HepG2 (cell line): ENCODE measurements around the gene FRMD8. TPM values are rescaled to one million over a fixed set of nuclear protein-coding genes. Genes with fewer than 3 reads are reported as not detected.

Experiments
- ATAC-seq: fragments of 200-7000 bp; cut with Tn5 transposase; 3 replicates; pipeline ENCODE4 v1.9.1; 2020; ENCODE audit warnings: mild to moderate bottlenecking, moderate library complexity
- BruUV-seq: library from RNA; stranded (reverse); fragments of 400-500 nt; replicated peaks from 2 replicates; lab custom pipeline; 2021; lab: Mats Ljungman, UMichigan
- CTCF ChIA-PET: fragments of 300-600 bp; formaldehyde crosslinking; extraction: SDS; loops from one replicate; lab custom pipeline; 2021; ENCODE audit warnings: low total read pairs, inconsistent platforms, low intra/inter-chr PET ratio; lab: Yijun Ruan, JAX
- POLR2A ChIA-PET: fragments of 350-600 bp; sonication (Branson Sonifier 250); formaldehyde crosslinking; loops from one replicate; lab custom pipeline; 2020; ENCODE audit warnings: antibody characterized with exemption, inconsistent platforms; lab: Yijun Ruan, JAX
- DNase-seq: peaks from one replicate; pipeline ENCODE4 v3.0.0-alpha.2; 2015; ENCODE audit warnings: low spot score
- FAIRE-seq: peaks from 3 replicates; lab custom pipeline; 2011; peaks lifted over from hg19 to GRCh38; lab: Jason Lieb, UNC
- H2AFZ ChIP-seq: one replicate; pipeline ENCODE4 v1.6.1; 2011; ENCODE audit warnings: low read length, inconsistent platforms
- H3K27ac ChIP-seq: fragments of 300-600 bp; 3 replicates; pipeline ENCODE4 v1.8.0; 2011; ENCODE audit warnings: mixed run types, mild to moderate bottlenecking, mixed read lengths, low read length, inconsistent platforms; ENCODE audit not compliant: insufficient read depth; ENCODE audit errors: extremely low read length
- H3K27me3 ChIP-seq, 2 experiments: fragments of 200-600 bp in 1 of 2; 2 replicates in 1 of 2; 3 replicates in 1 of 2; pipeline versions ENCODE4 v1.6.0 to v1.8.0; 2011; ENCODE audit warnings: low read length in 2 of 2, mild to moderate bottlenecking in 2 of 2, moderate library complexity in 2 of 2, inconsistent platforms in 1 of 2; ENCODE audit not compliant: insufficient read depth in 2 of 2, control insufficient read depth in 1 of 2
- H3K36me3 ChIP-seq, 2 experiments: fragments of 200-600 bp in 1 of 2; replicated peaks in 1 of 2; 2 replicates in 1 of 2; 3 replicates in 1 of 2; pipeline versions ENCODE4 v1.5.1 to v1.8.0; 2011; ENCODE audit warnings: low read length in 2 of 2, inconsistent platforms in 1 of 2; ENCODE audit not compliant: insufficient read depth in 2 of 2, control insufficient read depth in 1 of 2
- H3K4me1 ChIP-seq: 2 replicates; pipeline ENCODE4 v1.5.1; 2012; ENCODE audit warnings: low read length, inconsistent platforms; ENCODE audit not compliant: insufficient read depth
- H3K4me2 ChIP-seq: 2 replicates; pipeline ENCODE4 v1.6.0; 2011; ENCODE audit warnings: low read depth, low read length, inconsistent platforms
- H3K4me3 ChIP-seq, 3 experiments: fragments of 200-600 bp in 1 of 3; sonication (generic), shearing (Covaris generic) in 1 of 3; replicated peaks in 1 of 3; 2 replicates each; pipeline ENCODE4 v1.5.1; 2011 to 2016; ENCODE audit warnings: low read length in 3 of 3, inconsistent platforms in 2 of 3, low read depth in 2 of 3, mild to moderate bottlenecking in 2 of 3, control low read depth in 1 of 3, mixed read lengths in 1 of 3; ENCODE audit not compliant: insufficient read depth in 1 of 3
- H3K79me2 ChIP-seq: one replicate; pipeline ENCODE4 v1.6.1; 2011; ENCODE audit warnings: low read length, inconsistent platforms; ENCODE audit not compliant: insufficient read depth
- H3K9ac ChIP-seq: 2 replicates; pipeline ENCODE4 v1.6.0; 2011; ENCODE audit warnings: mild to moderate bottlenecking, low read depth, low read length, inconsistent platforms; ENCODE audit not compliant: insufficient read depth
- H3K9me3 ChIP-seq: 2 replicates; pipeline ENCODE4 v1.5.1; 2012; ENCODE audit warnings: mild to moderate bottlenecking, low read length
- H4K20me1 ChIP-seq: 2 replicates; pipeline ENCODE4 v1.6.0; 2011; ENCODE audit warnings: inconsistent platforms, mild to moderate bottlenecking, low read length, moderate library complexity; ENCODE audit not compliant: insufficient read depth
- ADNP ChIP-seq: sonication (generic); formaldehyde crosslinking; IDR thresholded peaks from 2 replicates; pipeline ENCODE4 v1.4.0; 2020; ENCODE audit warnings: missing genetic modification reagents
- ARNT2 ChIP-seq: sonication (generic); formaldehyde crosslinking; IDR thresholded peaks from 2 replicates; pipeline ENCODE4 v1.8.0; 2022; ENCODE audit warnings: mild to moderate bottlenecking, low read depth, missing genetic modification reagents, moderate library complexity
- CBX1 ChIP-seq: IDR thresholded peaks from one replicate; pipeline ENCODE4 v1.6.1; 2016; ENCODE audit warnings: antibody characterized with exemption, low read depth
- DMAP1 ChIP-seq: IDR thresholded peaks from 2 replicates; pipeline ENCODE4 v1.6.1; 2016
- HMG20B ChIP-seq: conservative IDR thresholded peaks from 2 replicates; pipeline ENCODE4 v1.6.1; 2016; ENCODE audit warnings: missing genetic modification reagents, missing compliant biosample characterization
- HOXA3 ChIP-seq: sonication (generic); formaldehyde crosslinking; IDR thresholded peaks from 2 replicates; pipeline ENCODE4 v1.5.0; 2020; ENCODE audit warnings: missing genetic modification reagents
- KDM2A ChIP-seq: sonication (generic); formaldehyde crosslinking; IDR thresholded peaks from 2 replicates; pipeline ENCODE4 v1.4.0; 2020; ENCODE audit warnings: low read depth, missing genetic modification reagents, borderline replicate concordance
- KLF16 ChIP-seq, 2 experiments: sonication (generic) in 1 of 2; formaldehyde crosslinking in 1 of 2; IDR thresholded peaks; 2 replicates each; pipeline versions ENCODE4 v1.6.1 to v1.8.0; 2016 to 2023; ENCODE audit warnings: missing genetic modification reagents in 2 of 2, missing compliant biosample characterization in 1 of 2
- POLR2AphosphoS5 ChIP-seq: IDR thresholded peaks from 2 replicates; pipeline ENCODE4 v1.6.1; 2012; ENCODE audit warnings: low read depth, low read length
- YEATS4 ChIP-seq: sonication (generic); formaldehyde crosslinking; IDR thresholded peaks from 2 replicates; pipeline ENCODE4 v1.4.0; 2020; ENCODE audit warnings: missing genetic modification reagents, borderline replicate concordance
- ZEB1 ChIP-seq: IDR thresholded peaks from 2 replicates; pipeline ENCODE4 v1.6.1; 2012; ENCODE audit warnings: mild to moderate bottlenecking, low read depth, inconsistent platforms; ENCODE audit not compliant: insufficient replicate concordance
- ZFP82 ChIP-seq: sonication (generic); formaldehyde crosslinking; IDR thresholded peaks from 2 replicates; pipeline ENCODE4 v1.5.1; 2020; ENCODE audit warnings: mild to moderate bottlenecking, missing genetic modification reagents, borderline replicate concordance
- ZNF431 ChIP-seq: sonication (generic); formaldehyde crosslinking; IDR thresholded peaks from 2 replicates; pipeline ENCODE4 v1.9.0; 2022; ENCODE audit warnings: missing genetic modification reagents, low read depth, mild to moderate bottlenecking, borderline replicate concordance
- ZNF460 ChIP-seq: sonication (generic); formaldehyde crosslinking; IDR thresholded peaks from 2 replicates; pipeline ENCODE4 v1.5.1; 2020; ENCODE audit warnings: missing genetic modification reagents, mild to moderate bottlenecking, borderline replicate concordance
- WGBS: methylation state at CpG from one replicate; pipeline ENCODE4 v1.1.6; 2017; ENCODE audit warnings: low lambda C conversion rate; 5-methylcytosine and 5-hydroxymethylcytosine counted together
- in situ Hi-C: cut with HindIII; loops from 2 replicates; pipeline ENCODE4 v1.10.0; 2017; ENCODE audit warnings: low pct_unique_long_range_greater_than_20kb; ENCODE audit not compliant: extremely low pct_ligation_motif_present
- intact Hi-C: fragments of 100-400 bp; cut with micrococcal nuclease; formaldehyde crosslinking; loops from one replicate; pipeline ENCODE4 v1.10.0; 2022; ENCODE audit not compliant: unreplicated experiment
- polyA plus RNA-seq, 8 experiments: library from polyadenylated mRNA; depleted of rRNA in 3 of 8; stranded (reverse) in 7 of 8; unstranded in 1 of 8; fragments of >200 nt; fragmentation: Illumina TruSeq in 4 of 8; extraction: Trizol in 4 of 8; gene quantifications; 2 replicates each; pipeline versions ENCODE4 v1.2.1 to v1.2.3, GENCODE V29; 2011 to 2016; ENCODE audit warnings: low read depth in 4 of 8, missing spikeins in 1 of 8, mixed read lengths in 1 of 8; ENCODE audit not compliant: insufficient read depth in 1 of 8
- total RNA-seq, 5 experiments: library from RNA; depleted of rRNA; stranded (reverse); fragments of >200 nt; fragmentation: Illumina TruSeq; extraction: Trizol; gene quantifications; 2 replicates each; pipeline ENCODE4 v1.2.3, GENCODE V29; 2016; ENCODE audit warnings: low read depth in 1 of 5
- TF ChIP-seq, protein P1 (sequence below): sonication (generic); formaldehyde crosslinking; IDR thresholded peaks from 2 replicates; pipeline ENCODE4 v1.4.0; 2020; ENCODE audit warnings: missing genetic modification reagents
- TF ChIP-seq, protein P2 (sequence below): IDR thresholded peaks from 2 replicates; pipeline ENCODE4 v1.6.1; 2016
- TF ChIP-seq, protein P3 (sequence below): sonication (generic); formaldehyde crosslinking; IDR thresholded peaks from 2 replicates; pipeline ENCODE4 v1.8.1; 2023; ENCODE audit warnings: mild to moderate bottlenecking, missing genetic modification reagents

Gene FRMD8
- total and polyA plus RNA-seq, 2 of the 13 experiments (the other 11 are each of a cell fraction or from before 2014, with no cell fraction given): 5.8 to 20.6 TPM

DNA sequence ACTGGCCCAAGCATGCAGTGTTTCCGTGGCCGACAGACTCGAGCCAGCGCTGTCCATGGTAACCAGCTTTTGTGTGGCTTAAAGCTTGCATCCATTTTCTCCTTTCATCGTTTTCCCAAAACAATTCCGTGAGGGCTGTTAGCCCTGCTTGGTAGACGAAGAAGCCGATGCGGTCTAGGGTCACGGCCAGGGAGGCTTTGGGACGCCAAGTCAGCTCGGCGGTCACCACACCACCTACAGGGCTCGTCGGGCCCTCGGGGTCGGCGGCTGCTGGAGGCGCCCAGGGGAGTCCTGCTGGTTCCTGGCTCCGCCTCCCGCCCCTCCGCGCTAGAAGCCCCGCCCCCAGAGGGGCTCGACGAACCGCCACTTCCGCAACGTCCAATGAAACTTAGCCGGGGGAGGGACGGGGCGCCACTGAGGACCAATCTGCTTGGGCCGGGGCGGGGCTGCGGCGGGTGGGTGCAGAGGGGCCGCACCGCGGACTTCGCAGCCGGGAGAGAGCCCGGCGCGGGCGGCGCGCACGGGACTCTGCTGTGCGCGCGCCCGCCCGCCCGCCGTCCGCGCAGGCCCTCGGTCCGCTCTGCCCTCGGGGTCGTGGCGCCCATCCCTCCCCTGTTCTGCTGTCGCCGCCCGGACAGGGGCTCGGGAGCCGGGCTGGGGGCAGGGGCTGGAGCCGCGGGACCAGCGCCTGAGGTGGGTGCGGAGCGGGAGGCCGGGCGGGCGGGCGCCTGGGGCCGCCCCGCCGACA lies 32.0 kb upstream of the FRMD8 start, which contains the start of gene TIGD3:
Gene TIGD3 (plus strand): TSS at position 487 of the 748 bp plus-strand sequence. CDS start 1,058 bp downstream, outside the sequence.
- Histone ChIP-seq H3K36me3 (peaks cover 12 to 19% of the 10 kb centered on the region in 2 experiments; a peak in 3 of 5 replicates), H3K9me3 (no peaks in the 10 kb centered on the region), H2AFZ (no peak within 1 kb of the TSS), H3K4me1 (peaks cover 42% of the 10 kb centered on the region), H4K20me1 (no peaks in the 10 kb centered on the region), H3K79me2 (no peaks in the 10 kb centered on the region), H3K9ac (peak within 1 kb of the TSS; percentile 73), H3K4me3 (peak within 1 kb of the TSS; percentile 70 to 82 (median 77)), H3K4me2 (peak within 1 kb of the TSS; percentile 94), H3K27ac (peak within 1 kb of the TSS; percentile 64), H3K27me3 (no peaks in the 10 kb centered on the region)
- ChIA-PET CTCF (no interaction called here), POLR2A (interaction anchor here (0.7 to 6.3 kb wide), 11 partner anchors 20 to 262 kb away, joined by 3 to 87 read pairs (median 4); partner anchors contain the start of genes DPF2, FAU, MALAT1 and MRPL49)
- BruUV-seq: no TSS peak
- in situ Hi-C loops: no loop called here
- intact Hi-C loops: no loop called here
- 5% methylated on average over 24 of the region's 79 CpGs for WGBS
- FAIRE-seq: no peak
- ATAC-seq: peak; percentile 79
- peak; percentile 92 for DNase-seq
- TF ChIP-seq HOXA3 (peak; percentile 36; the same call in 1 of the 2 replicates), KDM2A (CRISPR knock-in tag) (peak; percentile 94), ADNP (CRISPR knock-in tag) (no peak), ZFP82 (CRISPR knock-in tag) (no peak; the same call in 1 of the 2 replicates), KLF16 (CRISPR knock-in tag; IDR thresholded peaks at IDR 0.05) (0 out of 4 replicates have a peak, but pooled peaks of 1 of the 2 experiments have one; percentile 50), POLR2AphosphoS5 (peak; percentile 47; the same call in 1 of the 2 replicates), ARNT2 (CRISPR knock-in tag) (peak; percentile 82), ZNF431 (CRISPR knock-in tag) (no peak), DMAP1 (CRISPR knock-in tag) (no peak), ZEB1 (no peak), CBX1 (peak; percentile 51), ZNF460 (CRISPR knock-in tag) (no peak), YEATS4 (CRISPR knock-in tag) (0 out of 2 replicates have a peak, but pooled peaks have one; percentile 21), HMG20B (no peak)
- TF ChIP-seq, protein P1, sequence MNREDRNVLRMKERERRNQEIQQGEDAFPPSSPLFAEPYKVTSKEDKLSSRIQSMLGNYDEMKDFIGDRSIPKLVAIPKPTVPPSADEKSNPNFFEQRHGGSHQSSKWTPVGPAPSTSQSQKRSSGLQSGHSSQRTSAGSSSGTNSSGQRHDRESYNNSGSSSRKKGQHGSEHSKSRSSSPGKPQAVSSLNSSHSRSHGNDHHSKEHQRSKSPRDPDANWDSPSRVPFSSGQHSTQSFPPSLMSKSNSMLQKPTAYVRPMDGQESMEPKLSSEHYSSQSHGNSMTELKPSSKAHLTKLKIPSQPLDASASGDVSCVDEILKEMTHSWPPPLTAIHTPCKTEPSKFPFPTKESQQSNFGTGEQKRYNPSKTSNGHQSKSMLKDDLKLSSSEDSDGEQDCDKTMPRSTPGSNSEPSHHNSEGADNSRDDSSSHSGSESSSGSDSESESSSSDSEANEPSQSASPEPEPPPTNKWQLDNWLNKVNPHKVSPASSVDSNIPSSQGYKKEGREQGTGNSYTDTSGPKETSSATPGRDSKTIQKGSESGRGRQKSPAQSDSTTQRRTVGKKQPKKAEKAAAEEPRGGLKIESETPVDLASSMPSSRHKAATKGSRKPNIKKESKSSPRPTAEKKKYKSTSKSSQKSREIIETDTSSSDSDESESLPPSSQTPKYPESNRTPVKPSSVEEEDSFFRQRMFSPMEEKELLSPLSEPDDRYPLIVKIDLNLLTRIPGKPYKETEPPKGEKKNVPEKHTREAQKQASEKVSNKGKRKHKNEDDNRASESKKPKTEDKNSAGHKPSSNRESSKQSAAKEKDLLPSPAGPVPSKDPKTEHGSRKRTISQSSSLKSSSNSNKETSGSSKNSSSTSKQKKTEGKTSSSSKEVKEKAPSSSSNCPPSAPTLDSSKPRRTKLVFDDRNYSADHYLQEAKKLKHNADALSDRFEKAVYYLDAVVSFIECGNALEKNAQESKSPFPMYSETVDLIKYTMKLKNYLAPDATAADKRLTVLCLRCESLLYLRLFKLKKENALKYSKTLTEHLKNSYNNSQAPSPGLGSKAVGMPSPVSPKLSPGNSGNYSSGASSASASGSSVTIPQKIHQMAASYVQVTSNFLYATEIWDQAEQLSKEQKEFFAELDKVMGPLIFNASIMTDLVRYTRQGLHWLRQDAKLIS (CRISPR knock-in tag): no peak
- TF ChIP-seq, protein P2, sequence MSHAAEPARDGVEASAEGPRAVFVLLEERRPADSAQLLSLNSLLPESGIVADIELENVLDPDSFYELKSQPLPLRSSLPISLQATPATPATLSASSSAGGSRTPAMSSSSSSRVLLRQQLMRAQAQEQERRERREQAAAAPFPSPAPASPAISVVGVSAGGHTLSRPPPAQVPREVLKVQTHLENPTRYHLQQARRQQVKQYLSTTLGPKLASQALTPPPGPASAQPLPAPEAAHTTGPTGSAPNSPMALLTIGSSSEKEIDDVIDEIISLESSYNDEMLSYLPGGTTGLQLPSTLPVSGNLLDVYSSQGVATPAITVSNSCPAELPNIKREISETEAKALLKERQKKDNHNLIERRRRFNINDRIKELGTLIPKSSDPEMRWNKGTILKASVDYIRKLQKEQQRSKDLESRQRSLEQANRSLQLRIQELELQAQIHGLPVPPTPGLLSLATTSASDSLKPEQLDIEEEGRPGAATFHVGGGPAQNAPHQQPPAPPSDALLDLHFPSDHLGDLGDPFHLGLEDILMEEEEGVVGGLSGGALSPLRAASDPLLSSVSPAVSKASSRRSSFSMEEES (CRISPR knock-in tag): 0 out of 2 replicates have a peak, but pooled peaks have one; percentile 19
- TF ChIP-seq, protein P3, sequence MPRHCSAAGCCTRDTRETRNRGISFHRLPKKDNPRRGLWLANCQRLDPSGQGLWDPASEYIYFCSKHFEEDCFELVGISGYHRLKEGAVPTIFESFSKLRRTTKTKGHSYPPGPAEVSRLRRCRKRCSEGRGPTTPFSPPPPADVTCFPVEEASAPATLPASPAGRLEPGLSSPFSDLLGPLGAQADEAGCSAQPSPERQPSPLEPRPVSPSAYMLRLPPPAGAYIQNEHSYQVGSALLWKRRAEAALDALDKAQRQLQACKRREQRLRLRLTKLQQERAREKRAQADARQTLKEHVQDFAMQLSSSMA (CRISPR knock-in tag): 0 out of 2 replicates have a peak, but pooled peaks have one; percentile 10
